Testis (tissue), 3 donors: ENCODE measurements around the gene DDX4. TPM values are rescaled to one million over a fixed set of nuclear protein-coding genes. Genes with fewer than 3 reads are reported as not detected.
A peak's percentile ranks its signal among the peaks of the same experiment; 100 is the strongest.

Experiments
- DNase-seq: peaks from one replicate; pipeline ENCODE4 v3.0.0-alpha.2; 2019
- H3K27ac ChIP-seq, 2 donors: fragments of 200-600 bp; sonication (generic); one replicate each; pipeline ENCODE4 v1.5.1; 2019
- H3K27me3 ChIP-seq: fragments of 200-600 bp; sonication (generic); one replicate; pipeline ENCODE4 v1.5.1; 2019
- H3K36me3 ChIP-seq: fragments of 200-600 bp; sonication (generic); one replicate; pipeline ENCODE4 v1.5.1; 2017; ENCODE audit warnings: low read depth; ENCODE audit errors: missing control alignments
- H3K4me1 ChIP-seq: fragments of 200-600 bp; sonication (generic); one replicate; pipeline ENCODE4 v1.5.1; 2019
- H3K4me3 ChIP-seq, 2 donors: fragments of 200-600 bp; sonication (generic); one replicate each; pipeline ENCODE4 v1.5.1; 2017 to 2019
- H3K9me3 ChIP-seq: fragments of 200-600 bp; sonication (generic); one replicate; pipeline ENCODE4 v1.5.1; 2017
- CTCF ChIP-seq, 3 experiments: fragments of 450-650 bp in 2 of 3; fragments of 200-600 bp in 1 of 3; sonication (generic) in 1 of 3; IDR thresholded peaks; one replicate each; pipeline ENCODE4 v1.5.1; 2016 to 2019; ENCODE audit warnings: antibody characterized with exemption in 3 of 3, mild to moderate bottlenecking in 2 of 3, moderate library complexity in 1 of 3
- POLR2A ChIP-seq: fragments of 450-650 bp; IDR thresholded peaks from one replicate; pipeline ENCODE4 v1.6.1; 2017; ENCODE audit warnings: antibody characterized with exemption, mild to moderate bottlenecking, moderate library complexity
- WGBS, 2 donors: methylation state at CpG; one replicate each; pipeline ENCODE4 v1.1.5; 2018; 5-methylcytosine and 5-hydroxymethylcytosine counted together
- intact Hi-C: fragments of 100-400 bp; cut with DNase I; formaldehyde crosslinking; loops from one replicate; pipeline ENCODE4 v1.15.1; 2023; ENCODE audit warnings: low total_unique reads
- polyA plus RNA-seq: library from polyadenylated mRNA; stranded (reverse); fragments of 350-450 nt; fragmentation: Illumina TruSeq; extraction: RNeasy Lipid Tissue Mini Kit (QIAGEN cat#74804); gene quantifications from one replicate; pipeline ENCODE4 v1.2.3, GENCODE V29; 2014; ENCODE audit warnings: low read depth, low replicate concordance; ENCODE audit not compliant: insufficient read depth
- total RNA-seq, 2 donors: library from RNA; depleted of rRNA; stranded (reverse); fragments of >200 nt; gene quantifications; one replicate each; pipeline ENCODE4 v1.2.3, GENCODE V29; 2016

DDX4 gene
- total and polyA plus RNA-seq, 3 donors from 2014 or later: 85.8 to 165 (median 116) TPM

GRCh38 chr5:55816342-55816741 lies 78.5 kb downstream of the DDX4 start:
- DNase-seq: no peak
- no peak overlapping the region for H3K4me3 ChIP-seq
- intact Hi-C loops: no loop called here

GRCh38 chr5:55817030-55817429 lies 79.2 kb downstream of the DDX4 start:
- DNase-seq: no peak

More at GRCh38 chr5:55816342-55816741, 78.5 kb downstream of the DDX4 start:
- Histone ChIP-seq H3K9me3 (no peaks in the 10 kb centered on the region), H3K4me1 (no peaks in the 10 kb centered on the region), H3K27me3 (no peaks in the 10 kb centered on the region), H3K27ac (no peak overlapping the region), H3K36me3 (no peaks in the 10 kb centered on the region)
- TF ChIP-seq POLR2A (no peak), CTCF (IDR thresholded peaks at IDR 0.05) (no peak)

GRCh38 chr5:55820488-55820887 lies 82.6 kb downstream of the DDX4 start:
- H3K36me3 ChIP-seq: no peaks in the 10 kb centered on the region
- H3K4me1 ChIP-seq: peaks cover 5% of the 10 kb centered on the region
- no peaks in the 10 kb centered on the region for H3K27me3 ChIP-seq
- intact Hi-C loops: no loop called here
- H3K4me3 ChIP-seq: no peak overlapping the region
- 74 to 76% methylated on average over 6 of the region's 6 CpGs for WGBS, 2 donors
- TF ChIP-seq POLR2A (no peak), CTCF (IDR thresholded peaks at IDR 0.05) (no peak)
- no peak overlapping the region for H3K27ac ChIP-seq
- no peaks in the 10 kb centered on the region for H3K9me3 ChIP-seq
- no peak for DNase-seq

More at GRCh38 chr5:55817030-55817429, 79.2 kb downstream of the DDX4 start:
- H3K36me3 ChIP-seq: no peaks in the 10 kb centered on the region
- no peak overlapping the region for H3K4me3 ChIP-seq
- H3K27me3 ChIP-seq: no peaks in the 10 kb centered on the region
- WGBS, 2 donors: 83 to 90% methylated on average over 2 of the region's 2 CpGs
- no peak overlapping the region for H3K27ac ChIP-seq
- intact Hi-C loops: no loop called here
- no peak for TF ChIP-seq CTCF (IDR thresholded peaks at IDR 0.05)
- TF ChIP-seq POLR2A: no peak
- H3K4me1 ChIP-seq: peaks cover 3% of the 10 kb centered on the region
- H3K9me3 ChIP-seq: no peaks in the 10 kb centered on the region

- H3K4me1 ChIP-seq: peaks cover 5% of the 10 kb centered on the region
- H3K36me3 ChIP-seq: no peaks in the 10 kb centered on the region
- TF ChIP-seq CTCF (IDR thresholded peaks at IDR 0.05) (no peak), POLR2A (no peak)
- intact Hi-C loops: no loop called here
- H3K27ac ChIP-seq: no peak overlapping the region
- H3K4me3 ChIP-seq: peak overlapping the region; percentile 7 to 26
- H3K9me3 ChIP-seq: no peaks in the 10 kb centered on the region
- no peaks in the 10 kb centered on the region for H3K27me3 ChIP-seq
- 4 to 13% methylated on average over 3 to 45 of the region's 45 CpGs for WGBS, 2 donors
- DNase-seq: peak; percentile 18
Measured at GRCh38 chr5:55821731-55822512, 84.1 kb downstream of the DDX4 start.
